IMR-90 (cell line): ENCODE data around the gene CD19. TPM values are rescaled to one million over a fixed set of nuclear protein-coding genes. Genes with fewer than 3 reads are reported as not detected.

ENCODE experiments used
- ATAC-seq: fragments of 200-7000 bp; cut with Tn5 transposase; 2 replicates; pipeline ENCODE4 v1.9.1; 2020; ENCODE audit warnings: low read depth, mild to moderate bottlenecking, moderate library complexity
- BruUV-seq: library from RNA; stranded (reverse); fragments of 400-500 nt; replicated peaks from 2 replicates; lab custom pipeline; 2021; lab: Mats Ljungman, UMichigan
- CTCF ChIA-PET: fragments of 300-600 bp; formaldehyde crosslinking; extraction: SDS; loops from one replicate; lab custom pipeline; 2021; ENCODE audit warnings: antibody characterized with exemption; lab: Yijun Ruan, JAX
- POLR2A ChIA-PET: fragments of 300-600 bp; sonication (Branson Sonifier 250); formaldehyde crosslinking; loops from one replicate; lab custom pipeline; 2022; ENCODE audit warnings: antibody characterized with exemption; ENCODE audit not compliant: unreplicated experiment; lab: Charles Lee
- DNase-seq: peaks from one replicate; pipeline ENCODE4 v3.0.0; 2013
- H2AFZ ChIP-seq: replicated peaks from 2 replicates; pipeline ENCODE3; 2013; ENCODE audit warnings: low read length, mild to moderate bottlenecking; ENCODE audit not compliant: poor library complexity
- H2AK5ac ChIP-seq: 2 replicates; pipeline ENCODE4 v1.6.1; 2013; ENCODE audit warnings: low read depth, low read length, inconsistent platforms
- H2AK9ac ChIP-seq: replicated peaks from 2 replicates; pipeline ENCODE3; 2013; ENCODE audit warnings: mild to moderate bottlenecking, low read depth, low read length, moderate library complexity; ENCODE audit not compliant: poor library complexity
- H2BK120ac ChIP-seq: 2 replicates; pipeline ENCODE4 v1.6.1; 2013; ENCODE audit warnings: low read depth, low read length, inconsistent platforms
- H2BK15ac ChIP-seq: 3 replicates; pipeline ENCODE4 v1.6.1; 2013; ENCODE audit warnings: low read depth, low read length, inconsistent platforms
- H2BK20ac ChIP-seq: 2 replicates; pipeline ENCODE4 v1.6.1; 2013; ENCODE audit warnings: low read depth, mild to moderate bottlenecking, inconsistent platforms, low read length, moderate library complexity
- H2BK5ac ChIP-seq: 2 replicates; pipeline ENCODE4 v1.6.1; 2013; ENCODE audit warnings: mild to moderate bottlenecking, low read depth, low read length, inconsistent platforms; ENCODE audit not compliant: poor library complexity, severe bottlenecking
- H3K14ac ChIP-seq: replicated peaks from 2 replicates; pipeline ENCODE4 v1.6.1; 2013; ENCODE audit warnings: low read depth, low read length, inconsistent platforms
- H3K18ac ChIP-seq: 2 replicates; pipeline ENCODE4 v1.6.1; 2013; ENCODE audit warnings: low read depth, low read length, control low read depth
- H3K23ac ChIP-seq: 2 replicates; pipeline ENCODE4 v1.6.1; 2013; ENCODE audit warnings: low read depth, low read length, inconsistent platforms
- H3K27ac ChIP-seq: 2 replicates; pipeline ENCODE4 v1.5.1; 2013; ENCODE audit warnings: mild to moderate bottlenecking, control low read depth, low read length; ENCODE audit not compliant: insufficient read depth
- H3K27me3 ChIP-seq: 2 replicates; pipeline ENCODE4 v1.6.1; 2013; ENCODE audit warnings: low read length; ENCODE audit not compliant: control insufficient read depth, insufficient read depth
- H3K36me3 ChIP-seq: 2 replicates; pipeline ENCODE4 v1.6.1; 2013; ENCODE audit warnings: low read length, mixed read lengths; ENCODE audit not compliant: control insufficient read depth, insufficient read depth
- H3K4ac ChIP-seq: 2 replicates; pipeline ENCODE4 v1.6.1; 2013; ENCODE audit warnings: low read depth, low read length, inconsistent platforms
- H3K4me1 ChIP-seq: 2 replicates; pipeline ENCODE4 v1.6.1; 2013; ENCODE audit warnings: low read length, mixed read lengths; ENCODE audit not compliant: control insufficient read depth, insufficient read depth
- H3K4me2 ChIP-seq: 2 replicates; pipeline ENCODE4 v1.6.1; 2013; ENCODE audit warnings: low read depth, mild to moderate bottlenecking, control low read depth, low read length, moderate library complexity
- H3K4me3 ChIP-seq: 2 replicates; pipeline ENCODE4 v1.5.1; 2013; ENCODE audit warnings: low read depth, mild to moderate bottlenecking, control low read depth, low read length, moderate library complexity; ENCODE audit not compliant: insufficient read depth
- H3K56ac ChIP-seq: 2 replicates; pipeline ENCODE4 v1.6.1; 2013; ENCODE audit warnings: low read length, inconsistent platforms; ENCODE audit not compliant: insufficient read depth; ENCODE audit errors: extremely low read depth
- H3K79me1 ChIP-seq, 2 experiments: 2 replicates each; pipeline ENCODE4 v1.6.1; 2013; ENCODE audit warnings: low read length in 2 of 2, inconsistent platforms in 1 of 2, low read depth in 1 of 2
- H3K9ac ChIP-seq: 2 replicates; pipeline ENCODE4 v1.6.1; 2013; ENCODE audit warnings: low read depth, low read length, control low read depth
- H3K9me1 ChIP-seq: 2 replicates; pipeline ENCODE4 v1.6.1; 2013; ENCODE audit warnings: low read length, inconsistent platforms; ENCODE audit not compliant: insufficient read depth
- H3K9me3 ChIP-seq: 2 replicates; pipeline ENCODE4 v1.6.1; 2013; ENCODE audit warnings: low read length; ENCODE audit not compliant: control insufficient read depth, insufficient read depth
- H4K20me1 ChIP-seq: 2 replicates; pipeline ENCODE4 v1.6.1; 2013; ENCODE audit warnings: low read length, inconsistent platforms; ENCODE audit not compliant: insufficient read depth
- H4K5ac ChIP-seq: 2 replicates; pipeline ENCODE4 v1.6.1; 2013; ENCODE audit warnings: mild to moderate bottlenecking, low read depth, low read length, control low read depth
- H4K8ac ChIP-seq, 2 experiments: 2 replicates each; pipeline ENCODE4 v1.6.1; 2013; ENCODE audit warnings: low read depth in 2 of 2, low read length in 2 of 2, control low read depth in 1 of 2, inconsistent platforms in 1 of 2
- H4K91ac ChIP-seq: 2 replicates; pipeline ENCODE4 v1.6.1; 2013; ENCODE audit warnings: low read depth, low read length, inconsistent platforms; ENCODE audit not compliant: insufficient read depth
- BHLHE40 ChIP-seq: fragments of 150-350 bp; IDR thresholded peaks from 2 replicates; pipeline ENCODE4 v1.6.1; 2016; ENCODE audit warnings: mild to moderate bottlenecking, low read depth, low read length
- CHD1 ChIP-seq: IDR thresholded peaks from 2 replicates; pipeline ENCODE4 v1.6.1; 2012; ENCODE audit warnings: low read depth, low read length, improper control_type of control experiment
- ELK1 ChIP-seq: fragments of 150-350 bp; IDR thresholded peaks from 2 replicates; pipeline ENCODE4 v1.6.1; 2016; ENCODE audit warnings: low read depth, mild to moderate bottlenecking, low read length, moderate library complexity, borderline replicate concordance
- MAZ ChIP-seq: IDR thresholded peaks from 2 replicates; pipeline ENCODE4 v1.6.1; 2012; ENCODE audit warnings: low read depth, mild to moderate bottlenecking, low read length, improper control_type of control experiment, moderate library complexity, borderline replicate concordance
- NFE2L2 ChIP-seq: fragments of 150-350 bp; IDR thresholded peaks from 2 replicates; pipeline ENCODE4 v1.6.1; 2016; ENCODE audit warnings: low read depth, mild to moderate bottlenecking, low read length
- POLR2A ChIP-seq: IDR thresholded peaks from 2 replicates; pipeline ENCODE4 v1.6.1; 2012; ENCODE audit warnings: mild to moderate bottlenecking, low read depth, low read length
- RAD21 ChIP-seq: IDR thresholded peaks from 2 replicates; pipeline ENCODE4 v1.6.1; 2012; ENCODE audit warnings: low read length, improper control_type of control experiment
- RCOR1 ChIP-seq: IDR thresholded peaks from 2 replicates; pipeline ENCODE4 v1.6.1; 2012; ENCODE audit warnings: mild to moderate bottlenecking, low read length, improper control_type of control experiment; ENCODE audit not compliant: insufficient replicate concordance
- RFX5 ChIP-seq: IDR thresholded peaks from 2 replicates; pipeline ENCODE4 v1.8.0; 2012; ENCODE audit warnings: low read depth, mild to moderate bottlenecking, low read length, moderate library complexity
- SMC3 ChIP-seq: fragments of 150-350 bp; IDR thresholded peaks from 2 replicates; pipeline ENCODE4 v1.6.1; 2016; ENCODE audit warnings: low read depth, mild to moderate bottlenecking, antibody characterized with exemption, low read length, moderate library complexity
- USF2 ChIP-seq: fragments of 150-350 bp; IDR thresholded peaks from 2 replicates; pipeline ENCODE4 v1.6.1; 2017; ENCODE audit warnings: mild to moderate bottlenecking, antibody characterized with exemption, low read length, low read depth
- WGBS, 2 experiments: methylation state at CpG; one replicate each; pipeline versions ENCODE4 v1.1.5 to v1.1.7; 2013; ENCODE audit warnings: missing lambda C conversion rate in 2 of 2; ENCODE audit not compliant: insufficient read length in 1 of 2; ENCODE audit errors: extremely low coverage in 2 of 2; 5-methylcytosine and 5-hydroxymethylcytosine counted together
- dilution Hi-C: fragments of 300-500 bp; cut with HindIII; formaldehyde crosslinking; loops from one replicate; pipeline ENCODE4 v1.14.3; 2018; ENCODE audit warnings: low sequenced_read_pairs; ENCODE audit not compliant: unreplicated experiment
- in situ Hi-C: fragments of 300-500 bp; cut with MboI; formaldehyde crosslinking; loops from 3 replicates; pipeline ENCODE4 v1.14.3; 2019; ENCODE audit warnings: low sequenced_read_pairs, inconsistent platforms, mixed read lengths
- intact Hi-C: fragments of 100-400 bp; cut with micrococcal nuclease; formaldehyde crosslinking; loops from 2 replicates; pipeline ENCODE4 v1.10.0; 2022
- polyA plus RNA-seq, 3 experiments: library from polyadenylated mRNA; depleted of rRNA; stranded (reverse); fragments of >200 nt; gene quantifications; 2 replicates each; pipeline ENCODE4 v1.2.3, GENCODE V29; 2012; ENCODE audit warnings: low replicate concordance in 1 of 3
- total RNA-seq: library from RNA; depleted of rRNA; stranded (reverse); fragments of >200 nt; gene quantifications from 2 replicates; pipeline ENCODE4 v1.2.3, GENCODE V29; 2012
- TF ChIP-seq, protein P1 (sequence below): conservative IDR thresholded peaks from 2 replicates; pipeline ENCODE4 v1.5.1; 2012; ENCODE audit warnings: mild to moderate bottlenecking, low read depth, low read length, improper control_type of control experiment

CD19 gene
- total and polyA plus RNA-seq, 2 of the 4 experiments (the other 2 are of a cell fraction): not detected

- H3K9me1 ChIP-seq: no peaks in the 10 kb centered on the region
- peaks cover 7% of the 10 kb centered on the region; the same call in 1 of the 2 replicates for H3K27me3 ChIP-seq
- H3K23ac ChIP-seq: no peak overlapping the region
- ChIA-PET CTCF (no interaction called here), POLR2A (no interaction called here)
- no peak overlapping the region for H4K8ac ChIP-seq
- H3K4me2 ChIP-seq: no peak overlapping the region
- in situ Hi-C loops: no loop called here
- no peak overlapping the region for H4K91ac ChIP-seq
- H4K5ac ChIP-seq: no peak overlapping the region
- H2BK120ac ChIP-seq: no peak overlapping the region
- no peak overlapping the region for H3K14ac ChIP-seq
- no TSS peak for BruUV-seq
- DNase-seq (no peak), ATAC-seq (no peak)
- H3K79me1 ChIP-seq: peaks cover 0 to 4% of the 10 kb centered on the region in 2 experiments; a peak in 1 of 4 replicates
- no peak overlapping the region for H2BK15ac ChIP-seq
- H2AK9ac ChIP-seq: no peak overlapping the region
- TF ChIP-seq MAZ (no peak), BHLHE40 (no peak), ELK1 (no peak), RAD21 (no peak), NFE2L2 (no peak), CHD1 (no peak), RFX5 (no peak), RCOR1 (no peak), USF2 (no peak), POLR2A (no peak), SMC3 (no peak)
- TF ChIP-seq, protein P1, sequence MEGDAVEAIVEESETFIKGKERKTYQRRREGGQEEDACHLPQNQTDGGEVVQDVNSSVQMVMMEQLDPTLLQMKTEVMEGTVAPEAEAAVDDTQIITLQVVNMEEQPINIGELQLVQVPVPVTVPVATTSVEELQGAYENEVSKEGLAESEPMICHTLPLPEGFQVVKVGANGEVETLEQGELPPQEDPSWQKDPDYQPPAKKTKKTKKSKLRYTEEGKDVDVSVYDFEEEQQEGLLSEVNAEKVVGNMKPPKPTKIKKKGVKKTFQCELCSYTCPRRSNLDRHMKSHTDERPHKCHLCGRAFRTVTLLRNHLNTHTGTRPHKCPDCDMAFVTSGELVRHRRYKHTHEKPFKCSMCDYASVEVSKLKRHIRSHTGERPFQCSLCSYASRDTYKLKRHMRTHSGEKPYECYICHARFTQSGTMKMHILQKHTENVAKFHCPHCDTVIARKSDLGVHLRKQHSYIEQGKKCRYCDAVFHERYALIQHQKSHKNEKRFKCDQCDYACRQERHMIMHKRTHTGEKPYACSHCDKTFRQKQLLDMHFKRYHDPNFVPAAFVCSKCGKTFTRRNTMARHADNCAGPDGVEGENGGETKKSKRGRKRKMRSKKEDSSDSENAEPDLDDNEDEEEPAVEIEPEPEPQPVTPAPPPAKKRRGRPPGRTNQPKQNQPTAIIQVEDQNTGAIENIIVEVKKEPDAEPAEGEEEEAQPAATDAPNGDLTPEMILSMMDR: no peak
- no peak overlapping the region for H2BK20ac ChIP-seq
- H4K20me1 ChIP-seq: no peaks in the 10 kb centered on the region
- intact Hi-C loops: no loop called here
- no peak overlapping the region for H2AFZ ChIP-seq
- H3K4me1 ChIP-seq: no peaks in the 10 kb centered on the region
- no peaks in the 10 kb centered on the region for H3K36me3 ChIP-seq
- dilution Hi-C loops: no loop called here
- no peak overlapping the region for H2AK5ac ChIP-seq
- 88% methylated on average over 1 of the region's 3 CpGs; no CpG with 5 or more reads in 1 of the 2 experiments for WGBS, 2 experiments
- H3K9ac ChIP-seq: no peak overlapping the region
- H3K27ac ChIP-seq: no peak overlapping the region
- no peak overlapping the region for H2BK5ac ChIP-seq
- no peaks in the 10 kb centered on the region for H3K9me3 ChIP-seq
- no peak overlapping the region for H3K56ac ChIP-seq
- no peak overlapping the region for H3K18ac ChIP-seq
- H3K4ac ChIP-seq: no peak overlapping the region
- H3K4me3 ChIP-seq: no peak overlapping the region
Observed at GRCh38 chr16:28930203-28930602, 1.6 kb upstream of the CD19 start.
